Liver (tissue), 9 donors: Measurements from ENCODE around the gene S100PBP. TPM values are rescaled to one million over a fixed set of nuclear protein-coding genes. Genes with fewer than 3 reads are reported as not detected.
"Not testable (repeated sequence)": the region's sequence is repeated elsewhere in the genome, so short reads cannot be mapped to it uniquely, and the experiment has no call there.

ENCODE experiments used
- DNase-seq: peaks from one replicate; pipeline ENCODE4 v3.0.0-alpha.2; 2017; ENCODE audit warnings: low spot score
- H3K27ac ChIP-seq, 2 donors: one replicate each; pipeline ENCODE4 v1.7.0; 2013; ENCODE audit warnings: inconsistent platforms in 2 of 2, low read length in 2 of 2, control low read depth in 1 of 2, low read depth in 1 of 2, mild to moderate bottlenecking in 1 of 2
- H3K27me3 ChIP-seq, 4 donors: one replicate each; pipeline versions ENCODE4 v1.6.1 to v1.7.0; 2013; ENCODE audit warnings: low read length in 3 of 4, inconsistent platforms in 1 of 4, mild to moderate bottlenecking in 1 of 4, moderate library complexity in 1 of 4; ENCODE audit not compliant: control insufficient read depth in 4 of 4, insufficient read depth in 4 of 4
- H3K36me3 ChIP-seq, 4 donors: one replicate each; pipeline versions ENCODE4 v1.6.1 to v1.7.0; 2013; ENCODE audit warnings: low read length in 3 of 4, mild to moderate bottlenecking in 3 of 4, low read depth in 1 of 4, moderate library complexity in 1 of 4; ENCODE audit not compliant: control insufficient read depth in 4 of 4, insufficient read depth in 3 of 4
- H3K4me1 ChIP-seq, 4 donors: one replicate each; pipeline versions ENCODE4 v1.6.1 to v1.7.0; 2013; ENCODE audit warnings: low read length in 3 of 4, mild to moderate bottlenecking in 3 of 4, moderate library complexity in 1 of 4; ENCODE audit not compliant: control insufficient read depth in 4 of 4, insufficient read depth in 4 of 4
- H3K4me3 ChIP-seq, 3 donors: one replicate each; pipeline versions ENCODE4 v1.6.1 to v1.7.0; 2013; ENCODE audit warnings: low read length in 3 of 3, control low read depth in 1 of 3, low read depth in 1 of 3, mild to moderate bottlenecking in 1 of 3
- H3K9ac ChIP-seq, 2 donors: one replicate each; pipeline ENCODE4 v1.7.0; 2013; ENCODE audit warnings: low read length in 2 of 2, mild to moderate bottlenecking in 2 of 2, moderate library complexity in 2 of 2, control low read depth in 1 of 2, low read depth in 1 of 2
- H3K9me3 ChIP-seq, 4 donors: one replicate each; pipeline versions ENCODE4 v1.6.1 to v1.7.0; 2013; ENCODE audit warnings: low read length in 3 of 4; ENCODE audit not compliant: control insufficient read depth in 4 of 4
- FOXA1 ChIP-seq: IDR thresholded peaks from 2 replicates; pipeline ENCODE4 v1.6.1; 2016; ENCODE audit warnings: antibody characterized with exemption
- GABPA ChIP-seq, 2 donors: IDR thresholded peaks in 1 of 2; conservative IDR thresholded peaks in 1 of 2; 2 replicates each; pipeline ENCODE4 v1.6.1; 2016; ENCODE audit warnings: antibody characterized with exemption in 2 of 2, mild to moderate bottlenecking in 1 of 2, moderate library complexity in 1 of 2
- HNF4A ChIP-seq, 2 donors: conservative IDR thresholded peaks; 2 replicates each; pipeline ENCODE4 v1.6.1; 2016; ENCODE audit warnings: antibody characterized with exemption in 2 of 2, mild to moderate bottlenecking in 2 of 2
- NR2F2 ChIP-seq: IDR thresholded peaks from 2 replicates; pipeline ENCODE4 v1.6.1; 2016; ENCODE audit warnings: antibody characterized with exemption
- RAD21 ChIP-seq, 2 donors: IDR thresholded peaks; 2 replicates each; pipeline ENCODE4 v1.6.1; 2016; ENCODE audit warnings: antibody characterized with exemption in 2 of 2, mild to moderate bottlenecking in 2 of 2
- RXRA ChIP-seq, 2 donors: IDR thresholded peaks; 2 replicates each; pipeline ENCODE4 v1.6.1; 2017 to 2018; ENCODE audit warnings: antibody characterized with exemption in 2 of 2, mild to moderate bottlenecking in 1 of 2
- SP1 ChIP-seq: IDR thresholded peaks from 2 replicates; pipeline ENCODE4 v1.6.1; 2018; ENCODE audit warnings: antibody characterized with exemption, mild to moderate bottlenecking
- TAF1 ChIP-seq: conservative IDR thresholded peaks from 2 replicates; pipeline ENCODE4 v1.6.1; 2016; ENCODE audit warnings: antibody characterized with exemption, mild to moderate bottlenecking
- WGBS: extraction: QIAGEN DNeasy Blood & Tissue Kit; methylation state at CpG from one replicate; pipeline ENCODE4 v1.1.7; 2013; 5-methylcytosine and 5-hydroxymethylcytosine counted together
- polyA plus RNA-seq, 2 donors: library from polyadenylated mRNA; stranded (reverse) in 1 of 2; unstranded in 1 of 2; fragments of 200-250 nt in 1 of 2; fragments of >200 nt in 1 of 2; fragmentation: Nextera tagmentation in 1 of 2; extraction: Ambion mirVana in 1 of 2; gene quantifications; one replicate each; pipeline versions ENCODE4 v1.2.1 to v1.2.3, GENCODE V29; 2013 to 2015
- total RNA-seq, 2 donors: library from RNA; depleted of rRNA; stranded (reverse); fragments of >200 nt; gene quantifications; one replicate each; pipeline ENCODE4 v1.2.3, GENCODE V29; 2014
- TF ChIP-seq, protein P1 (sequence below): IDR thresholded peaks from 2 replicates; pipeline ENCODE4 v1.6.1; 2016; ENCODE audit warnings: antibody characterized with exemption
- TF ChIP-seq, protein P2 (sequence below): IDR thresholded peaks from 2 replicates; pipeline ENCODE4 v1.6.1; 2016; ENCODE audit warnings: antibody characterized with exemption
- TF ChIP-seq, protein P3 (sequence below): fragments of 150-350 bp; IDR thresholded peaks from 2 replicates; pipeline ENCODE4 v1.5.1; 2017; ENCODE audit warnings: improper control_type of control experiment, low read depth, low read length; ENCODE audit not compliant: missing input control
- TF ChIP-seq, protein P4 (sequence below): IDR thresholded peaks from 2 replicates; pipeline ENCODE4 v1.6.1; 2016; ENCODE audit warnings: antibody characterized with exemption, mild to moderate bottlenecking
- donor health status: healthy.
- donor health status: healthy.
- donor health status: healthy.
- donor health status: healthy.
- donor health status: healthy.

S100PBP gene
- total and polyA plus RNA-seq, 4 donors = 1.9 to 24.8 (median 11.1) TPM

DNA sequence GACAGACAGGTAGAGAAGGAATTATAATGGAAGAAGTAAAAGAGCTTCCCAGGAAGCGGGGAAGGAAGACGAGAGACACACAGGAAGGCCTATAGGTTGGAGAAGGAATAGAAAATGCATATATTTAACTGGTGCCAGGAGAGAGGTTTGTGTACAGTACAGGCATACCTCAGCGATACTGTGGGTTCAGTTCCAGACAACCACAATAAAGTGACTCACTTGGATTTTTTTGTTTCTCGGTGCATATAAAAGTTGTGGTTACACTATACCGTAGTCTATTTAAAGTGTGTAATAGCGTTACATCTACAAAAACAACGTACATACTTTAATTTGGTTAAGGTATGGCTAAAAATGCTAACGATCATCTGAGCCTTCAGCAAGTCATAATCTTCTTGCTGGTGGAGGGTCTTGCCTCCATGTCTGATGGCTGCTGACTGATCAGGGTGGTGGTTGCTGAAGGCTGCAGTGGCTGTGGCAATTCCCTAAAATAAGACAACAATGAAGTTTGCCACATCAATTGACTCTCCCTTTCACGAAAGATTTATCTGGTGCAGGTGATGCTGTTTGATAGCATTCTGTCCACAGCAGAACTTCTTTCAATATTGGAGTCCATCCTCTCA lies 16.2 kb upstream of the S100PBP start:
- Histone ChIP-seq H3K36me3 (peaks cover 10 to 42% (median 15%) of the 10 kb centered on the region in 4 donors), H3K27me3 (no peaks in the 10 kb centered on the region), H3K9me3 (no peaks in the 10 kb centered on the region), H3K27ac (no peak overlapping the region), H3K4me1 (no peaks in the 10 kb centered on the region), H3K4me3 (no peak overlapping the region), H3K9ac (no peak overlapping the region)
- 90% methylated on average over 9 of the region's 9 CpGs for WGBS
- DNase-seq = no peak
- no peak for TF ChIP-seq FOXA1
- TF ChIP-seq, protein P1, sequence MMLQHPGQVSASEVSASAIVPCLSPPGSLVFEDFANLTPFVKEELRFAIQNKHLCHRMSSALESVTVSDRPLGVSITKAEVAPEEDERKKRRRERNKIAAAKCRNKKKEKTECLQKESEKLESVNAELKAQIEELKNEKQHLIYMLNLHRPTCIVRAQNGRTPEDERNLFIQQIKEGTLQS = no peak
- TF ChIP-seq, protein P2, sequence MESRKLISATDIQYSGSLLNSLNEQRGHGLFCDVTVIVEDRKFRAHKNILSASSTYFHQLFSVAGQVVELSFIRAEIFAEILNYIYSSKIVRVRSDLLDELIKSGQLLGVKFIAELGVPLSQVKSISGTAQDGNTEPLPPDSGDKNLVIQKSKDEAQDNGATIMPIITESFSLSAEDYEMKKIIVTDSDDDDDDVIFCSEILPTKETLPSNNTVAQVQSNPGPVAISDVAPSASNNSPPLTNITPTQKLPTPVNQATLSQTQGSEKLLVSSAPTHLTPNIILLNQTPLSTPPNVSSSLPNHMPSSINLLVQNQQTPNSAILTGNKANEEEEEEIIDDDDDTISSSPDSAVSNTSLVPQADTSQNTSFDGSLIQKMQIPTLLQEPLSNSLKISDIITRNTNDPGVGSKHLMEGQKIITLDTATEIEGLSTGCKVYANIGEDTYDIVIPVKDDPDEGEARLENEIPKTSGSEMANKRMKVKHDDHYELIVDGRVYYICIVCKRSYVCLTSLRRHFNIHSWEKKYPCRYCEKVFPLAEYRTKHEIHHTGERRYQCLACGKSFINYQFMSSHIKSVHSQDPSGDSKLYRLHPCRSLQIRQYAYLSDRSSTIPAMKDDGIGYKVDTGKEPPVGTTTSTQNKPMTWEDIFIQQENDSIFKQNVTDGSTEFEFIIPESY = no peak
- TF ChIP-seq SP1 = no peak
- TF ChIP-seq RXRA (IDR thresholded peaks at IDR 0.05) = no peak
- no peak for TF ChIP-seq GABPA (IDR thresholded peaks at IDR 0.05 in 1 of 2, conservative IDR thresholded peaks at IDR 0.05 in 1 of 2)
- TF ChIP-seq, protein P3, sequence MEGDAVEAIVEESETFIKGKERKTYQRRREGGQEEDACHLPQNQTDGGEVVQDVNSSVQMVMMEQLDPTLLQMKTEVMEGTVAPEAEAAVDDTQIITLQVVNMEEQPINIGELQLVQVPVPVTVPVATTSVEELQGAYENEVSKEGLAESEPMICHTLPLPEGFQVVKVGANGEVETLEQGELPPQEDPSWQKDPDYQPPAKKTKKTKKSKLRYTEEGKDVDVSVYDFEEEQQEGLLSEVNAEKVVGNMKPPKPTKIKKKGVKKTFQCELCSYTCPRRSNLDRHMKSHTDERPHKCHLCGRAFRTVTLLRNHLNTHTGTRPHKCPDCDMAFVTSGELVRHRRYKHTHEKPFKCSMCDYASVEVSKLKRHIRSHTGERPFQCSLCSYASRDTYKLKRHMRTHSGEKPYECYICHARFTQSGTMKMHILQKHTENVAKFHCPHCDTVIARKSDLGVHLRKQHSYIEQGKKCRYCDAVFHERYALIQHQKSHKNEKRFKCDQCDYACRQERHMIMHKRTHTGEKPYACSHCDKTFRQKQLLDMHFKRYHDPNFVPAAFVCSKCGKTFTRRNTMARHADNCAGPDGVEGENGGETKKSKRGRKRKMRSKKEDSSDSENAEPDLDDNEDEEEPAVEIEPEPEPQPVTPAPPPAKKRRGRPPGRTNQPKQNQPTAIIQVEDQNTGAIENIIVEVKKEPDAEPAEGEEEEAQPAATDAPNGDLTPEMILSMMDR = no peak
- TF ChIP-seq, protein P4, sequence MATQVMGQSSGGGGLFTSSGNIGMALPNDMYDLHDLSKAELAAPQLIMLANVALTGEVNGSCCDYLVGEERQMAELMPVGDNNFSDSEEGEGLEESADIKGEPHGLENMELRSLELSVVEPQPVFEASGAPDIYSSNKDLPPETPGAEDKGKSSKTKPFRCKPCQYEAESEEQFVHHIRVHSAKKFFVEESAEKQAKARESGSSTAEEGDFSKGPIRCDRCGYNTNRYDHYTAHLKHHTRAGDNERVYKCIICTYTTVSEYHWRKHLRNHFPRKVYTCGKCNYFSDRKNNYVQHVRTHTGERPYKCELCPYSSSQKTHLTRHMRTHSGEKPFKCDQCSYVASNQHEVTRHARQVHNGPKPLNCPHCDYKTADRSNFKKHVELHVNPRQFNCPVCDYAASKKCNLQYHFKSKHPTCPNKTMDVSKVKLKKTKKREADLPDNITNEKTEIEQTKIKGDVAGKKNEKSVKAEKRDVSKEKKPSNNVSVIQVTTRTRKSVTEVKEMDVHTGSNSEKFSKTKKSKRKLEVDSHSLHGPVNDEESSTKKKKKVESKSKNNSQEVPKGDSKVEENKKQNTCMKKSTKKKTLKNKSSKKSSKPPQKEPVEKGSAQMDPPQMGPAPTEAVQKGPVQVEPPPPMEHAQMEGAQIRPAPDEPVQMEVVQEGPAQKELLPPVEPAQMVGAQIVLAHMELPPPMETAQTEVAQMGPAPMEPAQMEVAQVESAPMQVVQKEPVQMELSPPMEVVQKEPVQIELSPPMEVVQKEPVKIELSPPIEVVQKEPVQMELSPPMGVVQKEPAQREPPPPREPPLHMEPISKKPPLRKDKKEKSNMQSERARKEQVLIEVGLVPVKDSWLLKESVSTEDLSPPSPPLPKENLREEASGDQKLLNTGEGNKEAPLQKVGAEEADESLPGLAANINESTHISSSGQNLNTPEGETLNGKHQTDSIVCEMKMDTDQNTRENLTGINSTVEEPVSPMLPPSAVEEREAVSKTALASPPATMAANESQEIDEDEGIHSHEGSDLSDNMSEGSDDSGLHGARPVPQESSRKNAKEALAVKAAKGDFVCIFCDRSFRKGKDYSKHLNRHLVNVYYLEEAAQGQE = no peak
- TF ChIP-seq RAD21 (IDR thresholded peaks at IDR 0.05) = no peak
- TF ChIP-seq TAF1 = no peak
- TF ChIP-seq HNF4A (conservative IDR thresholded peaks at IDR 0.05) = no peak
- no peak for TF ChIP-seq NR2F2

DNA sequence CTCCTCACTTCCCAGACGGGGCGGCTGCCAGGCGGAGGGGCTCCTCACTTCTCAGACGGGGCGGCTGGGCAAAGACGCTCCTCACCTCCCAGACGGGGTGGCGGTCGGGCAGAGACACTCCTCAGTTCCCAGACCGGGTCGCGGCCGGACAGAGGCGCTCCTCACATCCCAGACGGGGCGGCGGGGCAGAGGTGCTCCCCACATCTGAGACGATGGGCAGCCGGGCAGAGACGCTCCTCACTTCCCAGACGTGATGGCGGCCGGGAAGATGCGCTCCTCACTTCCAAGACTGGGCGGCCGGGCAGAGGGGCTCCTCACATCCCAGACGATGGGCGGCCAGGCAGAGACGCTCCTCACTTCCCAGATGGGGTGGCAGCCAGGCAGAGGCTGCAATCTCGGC lies 13.0 kb upstream of the S100PBP start:
- H3K9ac ChIP-seq, DNase-seq, H3K4me1 ChIP-seq, H3K27me3 ChIP-seq, H3K9me3 ChIP-seq, H3K4me3 ChIP-seq, H3K27ac ChIP-seq: not testable (repeated sequence)
- 97% methylated on average over 29 of the region's 30 CpGs for WGBS
- peaks cover 11 to 46% (median 20%) of the 10 kb centered on the region in 4 donors for H3K36me3 ChIP-seq
